T-helper 1 cell treated with Interleukin-12 subunit alpha and Interleukin-12 subunit beta and Interleukin-4 antibody, amounts not matched to agents 30 μg/mL and 1 μg/mL, for 36 hours (primary cell): ENCODE results near the gene ASPHD2.
A peak's percentile ranks its signal among the peaks of the same experiment; 100 is the strongest.
"Not testable (repeated sequence)": the region's sequence is repeated elsewhere in the genome, so short reads cannot be mapped to it uniquely, and the experiment has no call there.

Experiments
- H3K27ac Mint-ChIP-seq: one replicate; pipeline ENCODE4 v1.8.0; 2021; ENCODE audit warnings: mild to moderate bottlenecking, mixed read lengths
- H3K27me3 Mint-ChIP-seq: one replicate; pipeline ENCODE4 v1.8.0; 2021; ENCODE audit warnings: low read depth, mixed read lengths
- H3K36me3 Mint-ChIP-seq: one replicate; pipeline ENCODE4 v1.8.0; 2021; ENCODE audit warnings: low read depth, mixed read lengths
- H3K4me1 Mint-ChIP-seq: one replicate; pipeline ENCODE4 v1.8.0; 2021; ENCODE audit warnings: low read depth, mixed read lengths
- H3K4me3 Mint-ChIP-seq: one replicate; pipeline ENCODE4 v1.8.0; 2021; ENCODE audit warnings: mild to moderate bottlenecking, moderate library complexity, mixed read lengths
- H3K9me3 Mint-ChIP-seq: one replicate; pipeline ENCODE4 v1.8.0; 2021; ENCODE audit warnings: mixed read lengths

ASPHD2 gene

GRCh38 chr22:26432619-26433311 is 3.7 kb downstream of the ASPHD2 start:
- Mint-ChIP-seq H3K4me1 (peaks cover 62% of the 10 kb centered on the region), H3K4me3 (no peak overlapping the region), H3K27ac (peak overlapping the region; percentile 65), H3K27me3 (no peaks in the 10 kb centered on the region), H3K36me3 (peaks cover 42% of the 10 kb centered on the region), H3K9me3 (no peaks in the 10 kb centered on the region)

- Mint-ChIP-seq H3K9me3 (no peaks in the 10 kb centered on the region), H3K4me3 (no peak overlapping the region)
Observed at GRCh38 chr22:26433805-26434204, 4.7 kb downstream of the ASPHD2 start.

GRCh38 chr22:26435327-26436093 is 6.5 kb downstream of the ASPHD2 start:
- peak overlapping the region; percentile 32 for H3K27ac Mint-ChIP-seq
- peaks cover 43% of the 10 kb centered on the region for H3K4me1 Mint-ChIP-seq

More at GRCh38 chr22:26433805-26434204, 4.7 kb downstream of the ASPHD2 start:
- peaks cover 53% of the 10 kb centered on the region for H3K4me1 Mint-ChIP-seq
- peaks cover 38% of the 10 kb centered on the region for H3K36me3 Mint-ChIP-seq
- no peaks in the 10 kb centered on the region for H3K27me3 Mint-ChIP-seq
- peak overlapping the region; percentile 67 for H3K27ac Mint-ChIP-seq

GRCh38 chr22:26436903-26437515 is 7.9 kb downstream of the ASPHD2 start:
- no peak overlapping the region for H3K4me3 Mint-ChIP-seq
- peaks cover 37% of the 10 kb centered on the region for H3K36me3 Mint-ChIP-seq
- no peaks in the 10 kb centered on the region for H3K9me3 Mint-ChIP-seq
- no peaks in the 10 kb centered on the region for H3K27me3 Mint-ChIP-seq
- H3K27ac Mint-ChIP-seq = peak overlapping the region; percentile 15
- peaks cover 30% of the 10 kb centered on the region for H3K4me1 Mint-ChIP-seq

More at GRCh38 chr22:26435327-26436093, 6.5 kb downstream of the ASPHD2 start:
- H3K27me3 Mint-ChIP-seq = no peaks in the 10 kb centered on the region
- no peaks in the 10 kb centered on the region for H3K9me3 Mint-ChIP-seq
- H3K36me3 Mint-ChIP-seq = peaks cover 37% of the 10 kb centered on the region
- H3K4me3 Mint-ChIP-seq = no peak overlapping the region

- H3K9me3 Mint-ChIP-seq = no peaks in the 10 kb centered on the region
- no peak overlapping the region for H3K4me3 Mint-ChIP-seq
- H3K36me3 Mint-ChIP-seq = peaks cover 34% of the 10 kb centered on the region
- no peaks in the 10 kb centered on the region for H3K27me3 Mint-ChIP-seq
- H3K27ac Mint-ChIP-seq = no peak overlapping the region
- peaks cover 24% of the 10 kb centered on the region for H3K4me1 Mint-ChIP-seq
Observed at GRCh38 chr22:26437694-26438392, 8.8 kb downstream of the ASPHD2 start.

GRCh38 chr22:26438776-26439175 is 9.7 kb downstream of the ASPHD2 start:
- H3K27me3 Mint-ChIP-seq, H3K27ac Mint-ChIP-seq, H3K9me3 Mint-ChIP-seq, H3K4me3 Mint-ChIP-seq: not testable (repeated sequence)
- peaks cover 21% of the 10 kb centered on the region for H3K4me1 Mint-ChIP-seq
- peaks cover 30% of the 10 kb centered on the region for H3K36me3 Mint-ChIP-seq

GRCh38 chr22:26439559-26439958 is 10.5 kb downstream of the ASPHD2 start:
- H3K27ac Mint-ChIP-seq = no peak overlapping the region
- H3K4me3 Mint-ChIP-seq = no peak overlapping the region
- H3K4me1 Mint-ChIP-seq = peaks cover 21% of the 10 kb centered on the region
- no peaks in the 10 kb centered on the region for H3K9me3 Mint-ChIP-seq
- no peaks in the 10 kb centered on the region for H3K27me3 Mint-ChIP-seq
- peaks cover 29% of the 10 kb centered on the region for H3K36me3 Mint-ChIP-seq

GRCh38 chr22:26442086-26442756 is 13.2 kb downstream of the ASPHD2 start:
- H3K36me3 Mint-ChIP-seq = peaks cover 14% of the 10 kb centered on the region
- H3K4me1 Mint-ChIP-seq = peaks cover 3% of the 10 kb centered on the region
- H3K9me3 Mint-ChIP-seq = no peaks in the 10 kb centered on the region
- H3K4me3 Mint-ChIP-seq = no peak overlapping the region
- no peaks in the 10 kb centered on the region for H3K27me3 Mint-ChIP-seq
- no peak overlapping the region for H3K27ac Mint-ChIP-seq

GRCh38 chr22:26443901-26444690 is 15.0 kb downstream of the ASPHD2 start:
- H3K9me3 Mint-ChIP-seq = no peaks in the 10 kb centered on the region
- H3K27ac Mint-ChIP-seq = no peak overlapping the region
- H3K36me3 Mint-ChIP-seq = peaks cover 12% of the 10 kb centered on the region
- H3K27me3 Mint-ChIP-seq = no peaks in the 10 kb centered on the region
- peaks cover 2% of the 10 kb centered on the region for H3K4me1 Mint-ChIP-seq
- H3K4me3 Mint-ChIP-seq = no peak overlapping the region

GRCh38 chr22:26444777-26445176 is 15.7 kb downstream of the ASPHD2 start:
- Mint-ChIP-seq H3K27me3 (no peaks in the 10 kb centered on the region), H3K36me3 (peaks cover 12% of the 10 kb centered on the region), H3K27ac (no peak overlapping the region), H3K9me3 (no peaks in the 10 kb centered on the region), H3K4me1 (peaks cover 2% of the 10 kb centered on the region), H3K4me3 (no peak overlapping the region)

- Mint-ChIP-seq H3K27me3 (no peaks in the 10 kb centered on the region), H3K27ac (no peak overlapping the region), H3K4me3 (no peak overlapping the region), H3K9me3 (no peaks in the 10 kb centered on the region), H3K36me3 (peaks cover 13% of the 10 kb centered on the region), H3K4me1 (peaks cover 2% of the 10 kb centered on the region)
Observed at GRCh38 chr22:26445577-26446275, 16.7 kb downstream of the ASPHD2 start.

- Mint-ChIP-seq H3K4me1 (peaks cover 2% of the 10 kb centered on the region), H3K36me3 (peaks cover 19% of the 10 kb centered on the region), H3K4me3 (no peak overlapping the region), H3K9me3 (no peaks in the 10 kb centered on the region), H3K27me3 (no peaks in the 10 kb centered on the region), H3K27ac (no peak overlapping the region)
Observed at GRCh38 chr22:26446808-26447515, 17.9 kb downstream of the ASPHD2 start.
